ENCODE measurements around the gene CAMTA1. TPM values are rescaled to one million over a fixed set of nuclear protein-coding genes. Genes with fewer than 3 reads are reported as not detected.
A peak's percentile ranks its signal among the peaks of the same experiment; 100 is the strongest.

The CAMTA1 gene
- total RNA-seq, 1 donor from 2014 or later = 77.6 TPM

DNA sequence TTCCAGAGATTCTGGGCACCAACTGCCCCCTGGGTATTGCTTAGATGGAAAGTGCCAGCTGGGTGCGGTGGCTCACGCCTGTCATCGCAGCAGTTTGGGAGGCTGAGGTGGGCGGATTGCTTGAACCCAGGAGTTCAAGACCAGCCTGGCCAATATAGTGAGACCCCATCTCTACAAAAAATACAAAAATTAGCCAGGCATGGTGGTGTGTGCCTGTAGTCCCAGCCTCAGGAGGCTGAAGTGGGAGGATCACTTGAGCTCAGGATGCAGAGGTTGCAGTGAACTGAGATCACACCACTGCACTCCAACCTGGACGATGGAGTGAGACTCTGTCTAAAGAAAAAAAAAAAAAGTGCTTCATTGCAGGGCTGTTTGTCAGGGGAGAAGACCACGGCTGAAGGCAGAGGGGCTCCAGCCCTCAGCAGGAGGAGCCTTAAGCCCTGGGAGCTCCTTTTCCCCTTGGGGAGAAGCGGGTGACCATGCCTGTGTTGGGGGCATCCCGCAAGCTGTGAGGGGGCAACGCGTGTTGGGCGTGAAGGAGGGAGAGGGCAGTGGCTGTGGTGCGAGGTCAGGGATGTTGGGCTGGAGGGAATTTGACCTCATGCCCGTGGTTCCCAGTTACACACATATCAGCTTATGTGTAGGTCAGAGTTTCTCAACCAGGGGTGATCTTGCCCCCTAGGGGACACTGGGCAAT, 854.3 kb downstream of the CAMTA1 start:
- peaks cover 2% of the 10 kb centered on the region for H3K9me3 Mint-ChIP-seq (ENCODE audit: unreplicated experiment)
- H2AFZ ChIP-seq (ENCODE audit: low read depth, low read length) = no peak overlapping the region
- DNase-seq (ENCODE audit: low read depth) (no peak), FAIRE-seq (no peak)
- H3K27me3 ChIP-seq (ENCODE audit: insufficient read depth, low read length) = no peaks in the 10 kb centered on the region
- H3K9me3 ChIP-seq (ENCODE audit: insufficient read depth, low read depth, low read length) = no peaks in the 10 kb centered on the region
- H3K4me2 ChIP-seq (ENCODE audit: low read length) = no peak overlapping the region
- peaks cover 2% of the 10 kb centered on the region for H3K4me1 ChIP-seq (ENCODE audit: insufficient read depth, low read length)
- H3K27me3 Mint-ChIP-seq (ENCODE audit: low read depth, unreplicated experiment) = peaks cover 41% of the 10 kb centered on the region
- no peaks in the 10 kb centered on the region for H3K79me2 ChIP-seq (ENCODE audit: insufficient read depth, low read length)
- H3K27ac Mint-ChIP-seq (ENCODE audit: unreplicated experiment) = peak overlapping the region; percentile 53
- no peaks in the 10 kb centered on the region for H3K36me3 Mint-ChIP-seq (ENCODE audit: low read depth, unreplicated experiment)
- TF ChIP-seq, protein P1, sequence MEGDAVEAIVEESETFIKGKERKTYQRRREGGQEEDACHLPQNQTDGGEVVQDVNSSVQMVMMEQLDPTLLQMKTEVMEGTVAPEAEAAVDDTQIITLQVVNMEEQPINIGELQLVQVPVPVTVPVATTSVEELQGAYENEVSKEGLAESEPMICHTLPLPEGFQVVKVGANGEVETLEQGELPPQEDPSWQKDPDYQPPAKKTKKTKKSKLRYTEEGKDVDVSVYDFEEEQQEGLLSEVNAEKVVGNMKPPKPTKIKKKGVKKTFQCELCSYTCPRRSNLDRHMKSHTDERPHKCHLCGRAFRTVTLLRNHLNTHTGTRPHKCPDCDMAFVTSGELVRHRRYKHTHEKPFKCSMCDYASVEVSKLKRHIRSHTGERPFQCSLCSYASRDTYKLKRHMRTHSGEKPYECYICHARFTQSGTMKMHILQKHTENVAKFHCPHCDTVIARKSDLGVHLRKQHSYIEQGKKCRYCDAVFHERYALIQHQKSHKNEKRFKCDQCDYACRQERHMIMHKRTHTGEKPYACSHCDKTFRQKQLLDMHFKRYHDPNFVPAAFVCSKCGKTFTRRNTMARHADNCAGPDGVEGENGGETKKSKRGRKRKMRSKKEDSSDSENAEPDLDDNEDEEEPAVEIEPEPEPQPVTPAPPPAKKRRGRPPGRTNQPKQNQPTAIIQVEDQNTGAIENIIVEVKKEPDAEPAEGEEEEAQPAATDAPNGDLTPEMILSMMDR (IDR thresholded peaks at IDR 0.05; ENCODE audit: insufficient read depth, low read depth, low read length) = no peak
- TF ChIP-seq EZH2 (IDR thresholded peaks at IDR 0.05; ENCODE audit: insufficient read depth, low read length) = no peak
- H3K36me3 ChIP-seq (ENCODE audit: insufficient read depth, low read length) = no peaks in the 10 kb centered on the region
- no peaks in the 10 kb centered on the region for H4K20me1 ChIP-seq (ENCODE audit: insufficient read depth, low read length)
- H3K4me3 Mint-ChIP-seq (ENCODE audit: unreplicated experiment) = no peak overlapping the region
- no peak overlapping the region for H3K4me3 ChIP-seq (ENCODE audit: insufficient read depth, low read depth, low read length)
- no peak overlapping the region for H3K27ac ChIP-seq (ENCODE audit: low read depth, low read length)
- no peak overlapping the region for H3K9ac ChIP-seq (ENCODE audit: low read length)
- H3K4me1 Mint-ChIP-seq (ENCODE audit: low read depth, unreplicated experiment) = no peaks in the 10 kb centered on the region

DNA sequence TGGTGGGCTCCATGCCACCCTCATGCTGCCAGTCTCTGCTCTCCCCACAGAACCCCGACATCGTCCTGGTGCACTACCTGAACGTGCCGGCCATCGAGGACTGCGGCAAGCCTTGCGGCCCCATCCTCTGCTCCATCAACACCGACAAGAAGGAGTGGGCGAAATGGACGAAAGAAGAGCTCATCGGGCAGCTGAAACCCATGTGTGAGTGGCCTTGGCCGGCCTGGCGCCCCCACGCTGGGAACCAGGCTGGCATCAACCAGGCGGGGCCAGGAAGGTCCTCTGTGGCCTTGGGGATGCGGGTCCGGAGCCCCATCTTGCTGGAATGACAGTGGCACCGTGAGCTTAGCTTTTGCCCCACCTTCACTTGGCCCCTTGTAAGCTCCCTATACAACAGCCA, 855.1 kb downstream of the CAMTA1 start:
- H3K4me1 Mint-ChIP-seq (ENCODE audit: low read depth, unreplicated experiment) = no peaks in the 10 kb centered on the region

More for the DNA sequence above, 855.1 kb downstream of the CAMTA1 start:
- H4K20me1 ChIP-seq (ENCODE audit: insufficient read depth, low read length) = no peaks in the 10 kb centered on the region
- H3K36me3 ChIP-seq (ENCODE audit: insufficient read depth, low read length) = no peaks in the 10 kb centered on the region
- H3K9ac ChIP-seq (ENCODE audit: low read length) = no peak overlapping the region
- no peaks in the 10 kb centered on the region for H3K9me3 ChIP-seq (ENCODE audit: insufficient read depth, low read depth, low read length)
- no peak overlapping the region for H3K27ac ChIP-seq (ENCODE audit: low read depth, low read length)
- Mint-ChIP-seq H3K9me3 (ENCODE audit: unreplicated experiment) (peaks cover 4% of the 10 kb centered on the region), H3K27me3 (ENCODE audit: low read depth, unreplicated experiment) (peaks cover 34% of the 10 kb centered on the region), H3K36me3 (ENCODE audit: low read depth, unreplicated experiment) (no peaks in the 10 kb centered on the region), H3K4me3 (ENCODE audit: unreplicated experiment) (no peak overlapping the region), H3K27ac (ENCODE audit: unreplicated experiment) (no peak overlapping the region)
- no peak overlapping the region for H3K4me3 ChIP-seq (ENCODE audit: insufficient read depth, low read depth, low read length)
- no peak for DNase-seq (ENCODE audit: low read depth)
- TF ChIP-seq EZH2 (IDR thresholded peaks at IDR 0.05; ENCODE audit: insufficient read depth, low read length) = no peak
- TF ChIP-seq, protein P1 (IDR thresholded peaks at IDR 0.05; ENCODE audit: insufficient read depth, low read depth, low read length) = no peak
- H2AFZ ChIP-seq (ENCODE audit: low read depth, low read length) = no peak overlapping the region
- H3K79me2 ChIP-seq (ENCODE audit: insufficient read depth, low read length) = no peaks in the 10 kb centered on the region
- no peak for FAIRE-seq
- H3K4me1 ChIP-seq (ENCODE audit: insufficient read depth, low read length) = peaks cover 2% of the 10 kb centered on the region
- no peak overlapping the region for H3K4me2 ChIP-seq (ENCODE audit: low read length)
- no peaks in the 10 kb centered on the region for H3K27me3 ChIP-seq (ENCODE audit: insufficient read depth, low read length)

Data from astrocyte (in vitro differentiated cells and primary cell).